Measurements from ENCODE around the gene LSM12. TPM values are rescaled to one million over a fixed set of nuclear protein-coding genes. Genes with fewer than 3 reads are reported as not detected.

LSM12 gene
- total RNA-seq, 1 experiment from 2014 or later, result 52.5 TPM

- DNase-seq (ENCODE audit: low spot score), result no peak
- Histone ChIP-seq H3K4me1 (ENCODE audit: insufficient read depth, low read length, poor library complexity, severe bottlenecking) (no peaks in the 10 kb centered on the region), H3K36me3 (ENCODE audit: insufficient read depth, low read length, poor library complexity, severe bottlenecking) (no peaks in the 10 kb centered on the region), H3K27ac (ENCODE audit: low read depth, low read length, poor library complexity, severe bottlenecking) (no peak overlapping the region), H3K9me3 (ENCODE audit: low read depth, low read length, poor library complexity, severe bottlenecking) (no peaks in the 10 kb centered on the region), H3K27me3 (replicated peaks; ENCODE audit: insufficient read depth, low read depth, low read length, poor library complexity) (peaks cover 2% of the 10 kb centered on the region), H3K4me3 (ENCODE audit: low read depth, low read length, poor library complexity, severe bottlenecking) (no peak overlapping the region)
- POLR2A ChIA-PET (ENCODE audit: low non-redundant PET), result no interaction called here
- TF ChIP-seq EZH2 (IDR thresholded peaks at IDR 0.05; ENCODE audit: borderline replicate concordance, low read depth, low read length, poor library complexity, severe bottlenecking) (no peak), CTCF (conservative IDR thresholded peaks at IDR 0.05; ENCODE audit: low read depth, low read length) (no peak)
- intact Hi-C loops (cut with micrococcal nuclease; ENCODE audit: unreplicated experiment), result no loop called here
- BruUV-seq (replicated peaks), result no TSS peak
- CTCF ChIA-PET, result no interaction called here
Measured at GRCh38 chr17:44010966-44011647, 55.4 kb downstream of the LSM12 start.

- H3K4me3 ChIP-seq (ENCODE audit: low read depth, low read length, poor library complexity, severe bottlenecking), result no peak overlapping the region
- H3K9me3 ChIP-seq (ENCODE audit: low read depth, low read length, poor library complexity, severe bottlenecking), result no peaks in the 10 kb centered on the region
- TF ChIP-seq CTCF (conservative IDR thresholded peaks at IDR 0.05; ENCODE audit: low read depth, low read length) (no peak), EZH2 (IDR thresholded peaks at IDR 0.05; ENCODE audit: borderline replicate concordance, low read depth, low read length, poor library complexity, severe bottlenecking) (no peak)
- no peak overlapping the region for H3K27ac ChIP-seq (ENCODE audit: low read depth, low read length, poor library complexity, severe bottlenecking)
- POLR2A ChIA-PET (ENCODE audit: low non-redundant PET), result interaction anchor here (0.6 kb wide), 1 partner anchor 178 kb away, joined by 3 read pairs; the partner anchor contains the start of gene TMUB2
- CTCF ChIA-PET, result interaction anchor here (0.6 to 1.3 kb wide), 2 partner anchors 20 to 160 kb away, joined by 3 read pairs; no protein-coding TSS in a partner anchor
- no peaks in the 10 kb centered on the region for H3K36me3 ChIP-seq (ENCODE audit: insufficient read depth, low read length, poor library complexity, severe bottlenecking)
- no peaks in the 10 kb centered on the region for H3K4me1 ChIP-seq (ENCODE audit: insufficient read depth, low read length, poor library complexity, severe bottlenecking)
- BruUV-seq (replicated peaks), result no TSS peak
- H3K27me3 ChIP-seq (replicated peaks; ENCODE audit: insufficient read depth, low read depth, low read length, poor library complexity), result peaks cover 9% of the 10 kb centered on the region
- no peak for DNase-seq (ENCODE audit: low spot score)
- intact Hi-C loops (cut with micrococcal nuclease; ENCODE audit: unreplicated experiment), result loop anchor here (10.0 kb wide), 1 partner anchor 106 kb away; no protein-coding TSS in a partner anchor
Measured at GRCh38 chr17:44008205-44008909, 58.1 kb downstream of the LSM12 start.

GRCh38 chr17:44007346-44008204, 58.9 kb downstream of the LSM12 start:
- Histone ChIP-seq H3K4me1 (ENCODE audit: insufficient read depth, low read length, poor library complexity, severe bottlenecking) (no peaks in the 10 kb centered on the region), H3K27me3 (replicated peaks; ENCODE audit: insufficient read depth, low read depth, low read length, poor library complexity) (peaks cover 9% of the 10 kb centered on the region), H3K27ac (ENCODE audit: low read depth, low read length, poor library complexity, severe bottlenecking) (peak overlapping the region; percentile 57), H3K36me3 (ENCODE audit: insufficient read depth, low read length, poor library complexity, severe bottlenecking) (no peaks in the 10 kb centered on the region), H3K9me3 (ENCODE audit: low read depth, low read length, poor library complexity, severe bottlenecking) (no peaks in the 10 kb centered on the region), H3K4me3 (ENCODE audit: low read depth, low read length, poor library complexity, severe bottlenecking) (peak overlapping the region; percentile 60)
- no peak for DNase-seq (ENCODE audit: low spot score)
- no TSS peak for BruUV-seq (replicated peaks)
- intact Hi-C loops (cut with micrococcal nuclease; ENCODE audit: unreplicated experiment), result loop anchor here (10.0 kb wide), 1 partner anchor 107 kb away; no protein-coding TSS in a partner anchor
- ChIA-PET CTCF (interaction anchor here (0.6 to 1.3 kb wide), 3 partner anchors 116 to 161 kb away, joined by 3 to 9 read pairs (median 4); partner anchors contain the start of gene HDAC5), POLR2A (ENCODE audit: low non-redundant PET) (interaction anchor here (0.6 kb wide), 1 partner anchor 179 kb away, joined by 3 read pairs; the partner anchor contains the start of gene TMUB2)
- TF ChIP-seq EZH2 (IDR thresholded peaks at IDR 0.05; ENCODE audit: borderline replicate concordance, low read depth, low read length, poor library complexity, severe bottlenecking) (no peak), CTCF (conservative IDR thresholded peaks at IDR 0.05; ENCODE audit: low read depth, low read length) (no peak)
